K562 (cell line): ENCODE results near the gene PRRC2A. TPM values are rescaled to one million over a fixed set of nuclear protein-coding genes. Genes with fewer than 3 reads are reported as not detected.
A peak's percentile ranks its signal among the peaks of the same experiment; 100 is the strongest.

Experiments used
- ATAC-seq: fragments of 200-7000 bp; cut with Tn5 transposase; 3 replicates; pipeline ENCODE4 v1.9.1; 2020; ENCODE audit warnings: moderate library complexity
- BruUV-seq: library from RNA; stranded (reverse); fragments of 400-500 nt; replicated peaks from 2 replicates; lab custom pipeline; 2021; lab: Mats Ljungman, UMichigan
- CTCF ChIA-PET: fragments of 300-600 bp; formaldehyde crosslinking; extraction: SDS; loops from one replicate; lab custom pipeline; 2021; ENCODE audit warnings: low intra/inter-chr PET ratio; lab: Yijun Ruan, JAX
- POLR2A ChIA-PET: fragments of 300-600, 350-650 bp; sonication (Branson Sonifier 250); formaldehyde crosslinking; extraction: SDS; loops from one replicate; lab custom pipeline; 2021; ENCODE audit warnings: antibody characterized with exemption, inconsistent platforms; lab: Yijun Ruan, JAX
- DNase-seq, 4 experiments: peaks; one replicate each; pipeline versions ENCODE4 v3.0.0 to v3.0.0-alpha.2; 2011 to 2018; ENCODE audit warnings: low spot score in 3 of 4, mixed read lengths in 3 of 4; ENCODE audit errors: extremely low read depth in 1 of 4
- FAIRE-seq: peaks from 2 replicates; lab custom pipeline; 2011; peaks lifted over from hg19 to GRCh38; lab: Jason Lieb, UNC
- H2AFZ ChIP-seq: 2 replicates; pipeline ENCODE4 v1.6.0; 2011; ENCODE audit warnings: low read depth, low read length, control low read depth, inconsistent platforms
- H3K27ac ChIP-seq: fragments of 200-600 bp; 3 replicates; pipeline ENCODE4 v1.8.0; 2011; ENCODE audit warnings: low read depth, mild to moderate bottlenecking, control low read depth, inconsistent platforms, low read length, moderate library complexity, mixed read lengths; ENCODE audit errors: extremely low read depth
- H3K27me3 ChIP-seq, 2 experiments: fragments of 300-600 bp in 1 of 2; 2 replicates in 1 of 2; 3 replicates in 1 of 2; pipeline versions ENCODE4 v1.6.0 to v1.8.0; 2011; ENCODE audit warnings: inconsistent platforms in 2 of 2, low read length in 2 of 2, mild to moderate bottlenecking in 1 of 2, mixed read lengths in 1 of 2, moderate library complexity in 1 of 2; ENCODE audit not compliant: control insufficient read depth in 2 of 2, insufficient read depth in 2 of 2
- H3K36me3 ChIP-seq: fragments of 300-600 bp; 3 replicates; pipeline ENCODE4 v1.8.0; 2011; ENCODE audit warnings: mild to moderate bottlenecking, low read length, inconsistent platforms; ENCODE audit not compliant: control insufficient read depth, insufficient read depth
- H3K4me1 ChIP-seq, 2 experiments: fragments of 200-600 bp in 1 of 2; replicated peaks in 1 of 2; 2 replicates in 1 of 2; 3 replicates in 1 of 2; pipeline versions ENCODE4 v1.5.1 to v1.8.0; 2011; ENCODE audit warnings: inconsistent platforms in 2 of 2, low read length in 2 of 2, mild to moderate bottlenecking in 1 of 2, mixed read lengths in 1 of 2, moderate library complexity in 1 of 2; ENCODE audit not compliant: control insufficient read depth in 2 of 2, insufficient read depth in 2 of 2
- H3K4me2 ChIP-seq: 2 replicates; pipeline ENCODE4 v1.6.1; 2011; ENCODE audit warnings: low read length, control low read depth, inconsistent platforms, mixed read lengths; ENCODE audit not compliant: insufficient read depth
- H3K4me3 ChIP-seq: fragments of 200-600 bp; sonication (generic), shearing (Covaris generic); 2 replicates; pipeline ENCODE4 v1.5.1; 2016; ENCODE audit warnings: control low read depth, inconsistent platforms
- H3K79me2 ChIP-seq: fragments of 200-600 bp; 3 replicates; pipeline ENCODE4 v1.8.0; 2011; ENCODE audit warnings: low read length, inconsistent platforms; ENCODE audit not compliant: control insufficient read depth, insufficient read depth
- H3K9ac ChIP-seq, 2 experiments: 2 replicates each; pipeline versions ENCODE4 v1.6.0 to v1.6.1; 2011; ENCODE audit warnings: low read depth in 2 of 2, low read length in 2 of 2, control low read depth in 1 of 2, inconsistent platforms in 1 of 2, mild to moderate bottlenecking in 1 of 2, mixed read lengths in 1 of 2; ENCODE audit not compliant: insufficient read depth in 1 of 2
- H3K9me1 ChIP-seq: one replicate; pipeline ENCODE4 v1.6.0; 2011; ENCODE audit warnings: inconsistent platforms, mild to moderate bottlenecking, low read length, moderate library complexity; ENCODE audit not compliant: control insufficient read depth, insufficient read depth
- H3K9me3 ChIP-seq: replicated peaks from 2 replicates; pipeline ENCODE4 v1.5.1; 2011; ENCODE audit warnings: low read depth, low read length, inconsistent platforms; ENCODE audit not compliant: control insufficient read depth, insufficient read depth
- H4K20me1 ChIP-seq: replicated peaks from 2 replicates; pipeline ENCODE4 v1.6.1; 2011; ENCODE audit warnings: low read length, inconsistent platforms, mixed read lengths; ENCODE audit not compliant: control insufficient read depth, insufficient read depth
- CXXC5 ChIP-seq: fragments of 250-450 bp; sonication (Bioruptor Pico); IDR thresholded peaks from 2 replicates; pipeline ENCODE4 v1.8.0; 2022; ENCODE audit warnings: inconsistent platforms, mild to moderate bottlenecking, moderate library complexity
- ELF1 ChIP-seq: fragments of 200-800 bp; sonication (Bioruptor generic); IDR thresholded peaks from 2 replicates; pipeline ENCODE4 v1.6.1; 2016; ENCODE audit warnings: missing genetic modification characterization, missing compliant biosample characterization
- EP300 ChIP-seq: IDR thresholded peaks from 2 replicates; pipeline ENCODE4 v1.6.1; 2012; ENCODE audit warnings: low read length, improper control_type of control experiment
- FOXA3 ChIP-seq, 2 experiments: fragments of 450-650 bp in 1 of 2; sonication (generic) in 1 of 2; formaldehyde crosslinking; IDR thresholded peaks in 1 of 2; conservative IDR thresholded peaks in 1 of 2; 2 replicates each; pipeline versions ENCODE4 v1.4.0 to v1.8.0; 2020 to 2022; ENCODE audit warnings: mild to moderate bottlenecking in 2 of 2, missing genetic modification reagents in 1 of 2
- MTF1 ChIP-seq: fragments of 250-450 bp; sonication (Bioruptor Pico); IDR thresholded peaks from 2 replicates; pipeline ENCODE4 v1.9.0; 2021; ENCODE audit warnings: moderate library complexity, mild to moderate bottlenecking, inconsistent platforms, borderline replicate concordance
- RB1 ChIP-seq: fragments of 450-650 bp; IDR thresholded peaks from 2 replicates; pipeline ENCODE4 v1.6.1; 2017; ENCODE audit warnings: low read depth, mild to moderate bottlenecking
- SAFB ChIP-seq: fragments of 200-400 bp; formaldehyde crosslinking; IDR thresholded peaks from 2 replicates; pipeline ENCODE4 v1.6.1; 2017; ENCODE audit warnings: low read depth, low read length, borderline replicate concordance
- ZFX ChIP-seq: sonication (generic); formaldehyde crosslinking; IDR thresholded peaks from 2 replicates; pipeline ENCODE4 v1.8.0; 2022; ENCODE audit warnings: mild to moderate bottlenecking, missing genetic modification reagents, moderate library complexity
- WGBS: fragments of 100-300 bp; shearing (Covaris generic); methylation state at CpG from one replicate; pipeline ENCODE4 v1.1.6; 2016; ENCODE audit warnings: low coverage, mixed read lengths; ENCODE audit not compliant: insufficient coverage; ENCODE audit errors: missing lambda C conversion rate; 5-methylcytosine and 5-hydroxymethylcytosine counted together
- in situ Hi-C: fragments of 300-500 bp; cut with MboI; formaldehyde crosslinking; loops from 4 replicates; pipeline ENCODE4 v1.15.0; 2018; ENCODE audit warnings: inconsistent platforms, mixed read lengths
- intact Hi-C: fragments of 100-400 bp; cut with micrococcal nuclease; formaldehyde crosslinking; loops from 2 replicates; pipeline ENCODE4 v1.14.2; 2022
- polyA plus RNA-seq, 8 experiments: library from polyadenylated mRNA; depleted of rRNA in 4 of 8; stranded (reverse) in 5 of 8; unstranded in 3 of 8; fragments of >200 nt; fragmentation: Nextera tagmentation in 2 of 8; fragmentation: Illumina TruSeq in 1 of 8; extraction: Ambion mirVana in 2 of 8; extraction: Trizol in 1 of 8; gene quantifications; 2 replicates each; pipeline versions ENCODE4 v1.2.1 to v1.2.3, GENCODE V29; 2011 to 2014; ENCODE audit warnings: inconsistent platforms in 1 of 8, missing spikeins in 1 of 8
- total RNA-seq, 7 experiments: library from RNA; depleted of rRNA in 6 of 7; stranded (reverse); fragments of >200 nt in 6 of 7; fragmentation: Illumina TruSeq in 2 of 7; extraction: Trizol in 2 of 7; gene quantifications; 2 replicates each; pipeline versions ENCODE4 v1.2.1 to v1.2.3, GENCODE V29; 2011 to 2021; ENCODE audit warnings: low replicate concordance in 1 of 7
- TF ChIP-seq, protein P1 (sequence below): fragments of 250-450 bp; sonication (Bioruptor Pico); IDR thresholded peaks from 2 replicates; pipeline ENCODE4 v1.5.0; 2020; ENCODE audit warnings: mild to moderate bottlenecking, borderline replicate concordance
- TF ChIP-seq, protein P2 (sequence below): fragments of 250-450 bp; sonication (Bioruptor Pico); IDR thresholded peaks from 2 replicates; pipeline ENCODE4 v1.9.0; 2021; ENCODE audit warnings: mild to moderate bottlenecking, inconsistent platforms
- TF ChIP-seq, protein P3 (sequence below): sonication (generic); formaldehyde crosslinking; IDR thresholded peaks from 2 replicates; pipeline ENCODE4 v1.9.0; 2022; ENCODE audit warnings: mild to moderate bottlenecking, missing genetic modification reagents

PRRC2A gene
- total and polyA plus RNA-seq, 9 of the 15 experiments (the other 6 are each of a cell fraction or from before 2014, with no cell fraction given) = 1.0 to 332 (median 63.0) TPM

DNA sequence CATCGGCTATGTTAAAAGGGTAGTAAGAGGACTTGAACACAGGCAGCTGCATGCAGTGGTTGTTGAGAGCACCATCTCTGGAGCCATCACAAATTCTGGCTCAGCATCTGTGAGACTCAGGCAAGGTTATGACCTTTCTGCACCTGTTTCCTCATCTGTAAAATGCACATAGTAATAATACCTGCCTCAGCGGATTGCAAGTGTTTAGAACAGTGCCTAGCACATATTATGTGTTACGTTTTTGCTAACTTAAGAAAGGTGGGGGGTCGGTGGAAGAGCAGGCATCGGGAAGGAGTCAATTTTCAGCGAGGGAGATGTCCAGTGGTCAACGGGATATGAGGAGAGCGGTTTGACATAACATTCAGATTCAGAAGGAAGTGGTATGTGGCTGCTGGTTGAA lies 57.4 kb downstream of the PRRC2A start (continued):
- TF ChIP-seq FOXA3 (CRISPR knock-in tag; conservative IDR thresholded peaks at IDR 0.05 in 1 of 2, IDR thresholded peaks at IDR 0.05 in 1 of 2) = 0 out of 4 replicates have a peak, but pooled peaks of 1 of the 2 experiments have one; percentile 36
- TF ChIP-seq, all 486 proteins: peak for 13

DNA sequence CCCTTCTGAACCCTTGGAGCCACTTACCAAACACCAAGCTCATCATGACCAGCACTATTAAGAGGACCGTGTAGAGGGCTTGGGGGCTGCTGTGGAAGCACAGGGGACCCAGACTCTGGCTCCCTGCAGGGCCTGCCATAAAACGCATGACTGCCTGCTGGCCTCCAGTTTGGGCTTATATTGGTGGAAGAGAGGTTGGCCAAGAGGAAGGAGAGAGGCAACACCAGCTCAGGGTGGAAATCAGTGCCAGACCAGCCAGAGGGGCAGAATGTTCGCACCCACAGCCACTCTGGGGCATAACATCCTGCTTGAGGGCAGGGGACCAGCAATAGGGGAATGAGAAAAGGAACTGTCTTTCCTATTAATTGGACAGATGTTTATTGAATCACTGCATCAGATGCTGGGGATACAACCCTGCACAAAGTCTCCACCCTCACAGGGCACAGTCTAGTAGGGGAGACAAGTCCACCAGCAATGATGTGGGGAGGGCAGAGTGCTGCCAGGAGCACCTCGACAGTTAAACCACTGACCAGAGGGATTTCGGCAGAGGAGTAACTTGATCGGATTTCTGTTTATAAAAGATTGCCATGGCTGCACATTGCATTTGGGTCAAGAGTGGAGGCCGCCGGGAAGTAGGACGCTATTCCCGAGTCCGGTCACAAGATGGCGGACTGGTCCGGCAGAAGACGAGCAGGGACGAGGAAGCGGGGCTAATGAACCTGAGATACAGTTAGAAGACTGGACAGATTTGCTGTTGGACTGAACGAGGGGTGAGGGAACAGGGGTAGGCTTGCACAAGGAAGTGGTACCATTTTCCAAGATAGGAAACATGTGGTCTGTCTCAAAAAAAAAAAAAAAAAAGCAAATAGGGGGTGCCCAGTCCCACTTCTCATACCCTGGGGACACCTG lies 60.0 kb downstream of the PRRC2A start, which contains the start of gene LY6G5C:
LY6G5C (minus strand) TSS at position 842 of the 909 bp plus-strand sequence; CDS start at position 148, 694 bp downstream.
- peaks cover 9 to 24% of the 10 kb centered on the region in 2 experiments for H3K4me1 ChIP-seq
- ChIA-PET POLR2A (interaction anchor here (0.8 to 3.6 kb wide), 7 partner anchors 9 to 147 kb away, joined by 3 to 30 read pairs (median 4); partner anchors contain the start of genes GPANK1, HSPA1B and VWA7), CTCF (interaction anchor here (0.5 to 3.0 kb wide), 14 partner anchors 38 to 1139 kb away, joined by 3 to 35 read pairs (median 4); partner anchors contain the start of genes DDAH2 and NEU1)
- DNase-seq (peak; percentile 82 to 94 (median 88)), FAIRE-seq (peak; percentile 93), ATAC-seq (peak; percentile 88)
- WGBS = 9% methylated on average over 17 of the region's 17 CpGs
- intact Hi-C loops = loop anchor here (1.0 to 2.0 kb wide), 6 partner anchors 49 to 182 kb away; partner anchors contain the start of genes ATP6V1G2, DDAH2, NEU1 and NFKBIL1
- peaks cover 6% of the 10 kb centered on the region; the same call in 1 of the 3 replicates for H3K36me3 ChIP-seq
- peak within 1 kb of the TSS; percentile 22; the same call in 1 of the 2 replicates for H3K4me2 ChIP-seq
- H3K27ac ChIP-seq = no peak within 1 kb of the TSS
- peak within 1 kb of the TSS in 1 of 2 experiments; percentile 1; a peak in 1 of 4 replicates for H3K9ac ChIP-seq
- BruUV-seq = no TSS peak
- H3K27me3 ChIP-seq = no peaks in the 10 kb centered on the region
- H3K4me3 ChIP-seq = no peak within 1 kb of the TSS
- no peaks in the 10 kb centered on the region for H3K79me2 ChIP-seq
- no peaks in the 10 kb centered on the region for H3K9me1 ChIP-seq
- H4K20me1 ChIP-seq = no peaks in the 10 kb centered on the region
- peak within 1 kb of the TSS; percentile 66 for H2AFZ ChIP-seq
- no peaks in the 10 kb centered on the region for H3K9me3 ChIP-seq
- in situ Hi-C loops = no loop called here
- TF ChIP-seq, protein P1, sequence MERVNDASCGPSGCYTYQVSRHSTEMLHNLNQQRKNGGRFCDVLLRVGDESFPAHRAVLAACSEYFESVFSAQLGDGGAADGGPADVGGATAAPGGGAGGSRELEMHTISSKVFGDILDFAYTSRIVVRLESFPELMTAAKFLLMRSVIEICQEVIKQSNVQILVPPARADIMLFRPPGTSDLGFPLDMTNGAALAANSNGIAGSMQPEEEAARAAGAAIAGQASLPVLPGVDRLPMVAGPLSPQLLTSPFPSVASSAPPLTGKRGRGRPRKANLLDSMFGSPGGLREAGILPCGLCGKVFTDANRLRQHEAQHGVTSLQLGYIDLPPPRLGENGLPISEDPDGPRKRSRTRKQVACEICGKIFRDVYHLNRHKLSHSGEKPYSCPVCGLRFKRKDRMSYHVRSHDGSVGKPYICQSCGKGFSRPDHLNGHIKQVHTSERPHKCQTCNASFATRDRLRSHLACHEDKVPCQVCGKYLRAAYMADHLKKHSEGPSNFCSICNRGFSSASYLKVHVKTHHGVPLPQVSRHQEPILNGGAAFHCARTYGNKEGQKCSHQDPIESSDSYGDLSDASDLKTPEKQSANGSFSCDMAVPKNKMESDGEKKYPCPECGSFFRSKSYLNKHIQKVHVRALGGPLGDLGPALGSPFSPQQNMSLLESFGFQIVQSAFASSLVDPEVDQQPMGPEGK = no peak
- TF ChIP-seq CXXC5 (CRISPR knock-in tag) = peak; percentile 48
- no peak for TF ChIP-seq ZFX
- peak; percentile 84; the same call in 1 of the 2 replicates for TF ChIP-seq RB1
- TF ChIP-seq MTF1 = no peak
- TF ChIP-seq ELF1 (tag) = peak; percentile 66
- TF ChIP-seq, protein P2, sequence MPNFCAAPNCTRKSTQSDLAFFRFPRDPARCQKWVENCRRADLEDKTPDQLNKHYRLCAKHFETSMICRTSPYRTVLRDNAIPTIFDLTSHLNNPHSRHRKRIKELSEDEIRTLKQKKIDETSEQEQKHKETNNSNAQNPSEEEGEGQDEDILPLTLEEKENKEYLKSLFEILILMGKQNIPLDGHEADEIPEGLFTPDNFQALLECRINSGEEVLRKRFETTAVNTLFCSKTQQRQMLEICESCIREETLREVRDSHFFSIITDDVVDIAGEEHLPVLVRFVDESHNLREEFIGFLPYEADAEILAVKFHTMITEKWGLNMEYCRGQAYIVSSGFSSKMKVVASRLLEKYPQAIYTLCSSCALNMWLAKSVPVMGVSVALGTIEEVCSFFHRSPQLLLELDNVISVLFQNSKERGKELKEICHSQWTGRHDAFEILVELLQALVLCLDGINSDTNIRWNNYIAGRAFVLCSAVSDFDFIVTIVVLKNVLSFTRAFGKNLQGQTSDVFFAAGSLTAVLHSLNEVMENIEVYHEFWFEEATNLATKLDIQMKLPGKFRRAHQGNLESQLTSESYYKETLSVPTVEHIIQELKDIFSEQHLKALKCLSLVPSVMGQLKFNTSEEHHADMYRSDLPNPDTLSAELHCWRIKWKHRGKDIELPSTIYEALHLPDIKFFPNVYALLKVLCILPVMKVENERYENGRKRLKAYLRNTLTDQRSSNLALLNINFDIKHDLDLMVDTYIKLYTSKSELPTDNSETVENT (CRISPR knock-in tag) = 0 out of 2 replicates have a peak, but pooled peaks have one; percentile 25
- no peak for TF ChIP-seq SAFB
- TF ChIP-seq, protein P3, sequence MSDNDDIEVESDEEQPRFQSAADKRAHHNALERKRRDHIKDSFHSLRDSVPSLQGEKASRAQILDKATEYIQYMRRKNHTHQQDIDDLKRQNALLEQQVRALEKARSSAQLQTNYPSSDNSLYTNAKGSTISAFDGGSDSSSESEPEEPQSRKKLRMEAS = peak; percentile 51; the same call in 1 of the 2 replicates
- TF ChIP-seq EP300 = peak; percentile 39; the same call in 1 of the 2 replicates
